ENCODE data around the gene RNPEP.
"Not testable (repeated sequence)": the region's sequence is repeated elsewhere in the genome, so short reads cannot be mapped to it uniquely, and the experiment has no call there.

RNPEP gene

GRCh38 chr1:202034149-202034682 is 51.8 kb downstream of the RNPEP start:
- no peak for FAIRE-seq
- no peak for DNase-seq (ENCODE audit: insufficient read length, low spot score)

- peak; percentile 82 for FAIRE-seq
- DNase-seq (ENCODE audit: insufficient read length, low spot score) = peak; percentile 92
Measured at GRCh38 chr1:202034683-202035462, 52.4 kb downstream of the RNPEP start.

GRCh38 chr1:202036595-202037387 is 54.3 kb downstream of the RNPEP start:
- FAIRE-seq = no peak
- no peak for DNase-seq (ENCODE audit: insufficient read length, low spot score)

GRCh38 chr1:202037706-202038296 is 55.4 kb downstream of the RNPEP start:
- FAIRE-seq (no peak), DNase-seq (ENCODE audit: insufficient read length, low spot score) (no peak)

- DNase-seq (ENCODE audit: insufficient read length, low spot score) (no peak), FAIRE-seq (no peak)
Measured at GRCh38 chr1:202038688-202039346, 56.4 kb downstream of the RNPEP start.

DNA sequence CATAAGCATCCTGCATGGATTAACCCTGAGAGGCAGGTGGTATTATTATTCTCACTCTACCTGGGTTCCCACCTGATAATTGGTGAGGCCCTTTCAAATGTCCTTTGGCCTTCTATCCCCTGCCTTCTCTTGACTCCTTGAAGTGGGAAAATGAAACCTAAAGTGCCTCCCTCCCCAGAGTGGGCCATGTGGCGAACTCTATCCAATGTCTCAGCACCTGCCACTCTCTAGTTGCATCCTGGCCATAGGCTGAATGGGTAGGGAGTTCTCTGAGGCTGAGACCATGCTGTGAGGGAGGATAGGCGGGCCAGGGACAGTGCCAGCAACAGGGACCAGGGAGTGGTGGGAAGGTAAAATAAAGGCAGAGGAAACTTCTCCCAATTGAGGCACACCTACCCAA is 63.3 kb downstream of the RNPEP start:
- DNase-seq (ENCODE audit: insufficient read length, low spot score) (no peak), FAIRE-seq (no peak)

DNA sequence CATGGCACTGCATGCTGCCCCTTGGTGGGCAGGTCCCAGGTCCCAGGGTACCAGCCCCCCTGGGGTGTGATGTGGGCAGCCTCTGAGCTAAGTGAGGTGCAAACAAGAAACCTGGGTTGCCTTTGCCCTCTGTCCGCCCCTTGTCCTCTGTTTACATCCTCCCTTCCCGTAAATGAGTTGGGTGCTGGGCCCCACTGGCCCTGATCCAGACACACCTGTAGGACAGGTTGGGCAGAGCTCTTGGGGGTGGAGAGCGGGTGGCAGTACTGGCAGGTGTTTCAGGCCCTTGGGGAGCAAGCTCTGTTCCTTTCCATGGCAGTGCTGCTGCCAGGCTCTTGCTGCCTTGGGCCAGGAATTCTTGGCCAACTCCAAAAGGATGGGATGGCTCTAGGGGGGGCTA is 63.8 kb downstream of the RNPEP start:
- DNase-seq (ENCODE audit: insufficient read length, low spot score) = no peak
- FAIRE-seq = no peak

- DNase-seq (ENCODE audit: insufficient read length, low spot score) (no peak), FAIRE-seq (no peak)
Measured at GRCh38 chr1:202046748-202047708, 64.6 kb downstream of the RNPEP start.

DNA sequence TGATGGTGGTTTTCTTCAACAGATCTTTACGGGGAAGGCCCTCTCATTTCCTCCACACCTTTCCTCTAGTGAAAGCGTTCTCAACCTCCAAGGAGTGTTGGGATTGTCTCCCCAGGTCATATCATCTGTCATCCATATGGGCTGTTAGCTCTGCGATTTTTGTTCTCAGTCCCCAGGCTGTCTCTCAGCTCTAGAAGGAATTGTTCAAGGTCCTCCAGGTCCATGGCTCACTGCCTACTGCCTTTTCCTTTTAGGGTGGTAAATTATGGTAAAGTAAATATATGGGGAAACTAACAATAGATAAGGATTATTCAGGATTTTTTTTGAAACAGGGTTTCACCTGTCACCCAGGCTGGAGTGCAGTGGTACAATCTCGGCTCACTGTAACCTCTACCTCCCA is 65.5 kb downstream of the RNPEP start:
- DNase-seq (ENCODE audit: insufficient read length, low spot score) = no peak
- FAIRE-seq = no peak

DNA sequence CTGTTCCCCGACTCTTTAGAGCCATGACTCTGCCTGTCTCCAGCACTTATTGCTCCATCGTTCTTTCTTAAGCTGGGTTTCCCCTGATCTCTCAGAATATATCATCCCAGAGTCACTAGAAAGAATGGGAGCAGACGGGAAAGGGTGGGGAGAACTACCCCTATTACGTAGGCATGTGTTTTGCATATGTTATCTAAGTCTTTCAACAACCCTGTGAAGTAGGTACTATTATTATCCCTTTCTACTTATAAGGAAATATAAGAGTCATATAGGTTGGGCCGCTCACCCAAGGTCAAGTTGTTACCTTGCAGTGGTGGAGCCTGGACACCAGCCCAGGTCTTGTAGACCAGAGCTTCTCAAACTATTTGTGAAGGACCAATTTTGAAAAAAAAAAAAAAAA is 66.7 kb downstream of the RNPEP start:
- FAIRE-seq = no peak
- no peak for DNase-seq (ENCODE audit: insufficient read length, low spot score)

DNA sequence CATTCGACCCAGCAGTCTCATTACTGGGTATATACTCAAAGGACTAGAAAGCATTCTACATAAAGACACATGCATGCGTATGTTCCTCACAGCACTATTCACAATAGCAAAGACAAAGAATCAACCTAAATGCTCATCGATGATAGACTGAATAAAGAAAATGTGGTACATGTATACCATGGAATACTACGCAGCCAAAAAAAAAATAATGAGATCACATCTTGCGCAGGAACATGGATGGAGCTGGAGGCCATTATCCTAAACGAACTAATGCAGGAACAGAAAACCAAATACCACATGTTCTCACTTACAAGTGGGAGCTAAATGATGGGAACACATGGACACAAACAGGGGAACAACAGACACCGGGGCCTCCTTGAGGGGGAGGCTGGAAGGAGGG is 71.6 kb downstream of the RNPEP start:
- FAIRE-seq (no peak), DNase-seq (ENCODE audit: insufficient read length, low spot score) (no peak)

- DNase-seq (ENCODE audit: insufficient read length, low spot score); FAIRE-seq: not testable (repeated sequence)
Measured at GRCh38 chr1:202054673-202055072, 72.2 kb downstream of the RNPEP start.

Data from HTR-8/SVneo (cell line).